Spinal cord (tissue), 10 donors: Measurements from ENCODE around the gene PRIMA1. TPM values are rescaled to one million over a fixed set of nuclear protein-coding genes. Genes with fewer than 3 reads are reported as not detected.
A peak's percentile ranks its signal among the peaks of the same experiment; 100 is the strongest.

ENCODE experiments used
- DNase-seq, 6 donors: peaks; one replicate each; pipeline versions ENCODE4 v3.0.0 to v3.0.0-alpha.2; 2013 to 2015; ENCODE audit warnings: low spot score in 6 of 6, low read depth in 4 of 6
- H3K27ac ChIP-seq: one replicate; pipeline ENCODE4 v1.5.1; 2013; ENCODE audit warnings: low read depth, low read length, control low read depth
- H3K27me3 ChIP-seq: one replicate; pipeline ENCODE4 v1.6.1; 2013; ENCODE audit warnings: low read length; ENCODE audit not compliant: control insufficient read depth, insufficient read depth
- H3K36me3 ChIP-seq: one replicate; pipeline ENCODE4 v1.6.1; 2013; ENCODE audit warnings: low read length; ENCODE audit not compliant: control insufficient read depth, insufficient read depth
- H3K4me1 ChIP-seq: one replicate; pipeline ENCODE4 v1.6.1; 2013; ENCODE audit warnings: low read length; ENCODE audit not compliant: control insufficient read depth, insufficient read depth
- H3K4me3 ChIP-seq: one replicate; pipeline ENCODE4 v1.5.1; 2013; ENCODE audit warnings: low read depth, low read length, control low read depth
- H3K9me3 ChIP-seq: one replicate; pipeline ENCODE4 v1.6.1; 2013; ENCODE audit warnings: low read length; ENCODE audit not compliant: control insufficient read depth, insufficient read depth
- WGBS: methylation state at CpG from one replicate; pipeline ENCODE4 v1.1.5; 2013; ENCODE audit warnings: missing lambda C conversion rate; ENCODE audit not compliant: insufficient coverage; 5-methylcytosine and 5-hydroxymethylcytosine counted together
- polyA plus RNA-seq, 2 donors: library from polyadenylated mRNA; unstranded; fragments of 120-200 nt; gene quantifications; one replicate each; pipeline ENCODE4 v1.2.1, GENCODE V29; 2013; ENCODE audit not compliant: insufficient read length in 2 of 2
- total RNA-seq, 2 donors: library from RNA; depleted of rRNA in 1 of 2; stranded (reverse); fragments of 120-200 nt in 1 of 2; fragments of >200 nt in 1 of 2; gene quantifications; one replicate each; pipeline versions ENCODE4 v1.2.3 to v1.2.4, GENCODE V29; 2013 to 2014
- donor health status: healthy.

Gene PRIMA1
- total and polyA plus RNA-seq, 4 donors = 4.5 to 27.8 (median 12.0) TPM

- H3K4me1 ChIP-seq = peaks cover 82% of the 10 kb centered on the region
- peak overlapping the region; percentile 87 for H3K27ac ChIP-seq
- H3K36me3 ChIP-seq = peaks cover 16% of the 10 kb centered on the region
- H3K27me3 ChIP-seq = no peaks in the 10 kb centered on the region
- DNase-seq = no peak
- H3K9me3 ChIP-seq = no peaks in the 10 kb centered on the region
- WGBS = 83% methylated on average over 15 of the region's 15 CpGs
- no peak overlapping the region for H3K4me3 ChIP-seq
These were observed 41.2 kb downstream of the PRIMA1 start for GRCh38 chr14:93747102-93747501.

- WGBS = 55% methylated on average over 4 of the region's 13 CpGs
- H3K36me3 ChIP-seq = peaks cover 16% of the 10 kb centered on the region
- H3K9me3 ChIP-seq = no peaks in the 10 kb centered on the region
- H3K4me3 ChIP-seq = no peak overlapping the region
- DNase-seq = no peak
- H3K4me1 ChIP-seq = peaks cover 82% of the 10 kb centered on the region
- H3K27me3 ChIP-seq = no peaks in the 10 kb centered on the region
- H3K27ac ChIP-seq = peak overlapping the region; percentile 69
These were observed 42.5 kb downstream of the PRIMA1 start for GRCh38 chr14:93745603-93746273.

DNA sequence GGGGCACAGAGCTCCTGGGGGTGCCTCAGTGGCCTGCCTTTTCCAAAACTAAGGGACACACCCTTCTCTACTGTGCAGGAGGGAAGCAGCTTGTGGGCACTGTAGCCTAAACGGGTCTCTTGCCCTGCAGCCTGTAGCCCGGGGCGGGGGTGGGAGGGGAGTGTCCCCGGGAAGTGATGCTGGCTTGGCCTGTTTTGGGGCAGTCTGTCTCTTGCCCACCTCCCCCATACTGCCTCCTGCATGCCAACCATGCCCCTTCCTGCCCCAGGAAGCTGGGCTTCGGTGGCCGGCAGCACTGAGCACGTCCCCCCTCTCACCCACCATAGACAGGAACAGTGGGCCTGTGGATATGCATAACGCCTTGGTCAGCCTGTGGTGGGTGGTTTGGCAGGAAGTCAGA lies 43.4 kb downstream of the PRIMA1 start:
- no peaks in the 10 kb centered on the region for H3K9me3 ChIP-seq
- H3K27ac ChIP-seq = peak overlapping the region; percentile 69
- peaks cover 16% of the 10 kb centered on the region for H3K36me3 ChIP-seq
- H3K4me1 ChIP-seq = peaks cover 85% of the 10 kb centered on the region
- no peaks in the 10 kb centered on the region for H3K27me3 ChIP-seq
- no peak overlapping the region for H3K4me3 ChIP-seq
- DNase-seq = no peak
- WGBS = no CpG with 5 or more reads among the region's 8 CpGs

GRCh38 chr14:93744176-93744575 lies 44.1 kb downstream of the PRIMA1 start:
- Histone ChIP-seq H3K27ac (peak overlapping the region; percentile 69), H3K27me3 (no peaks in the 10 kb centered on the region), H3K4me3 (no peak overlapping the region), H3K4me1 (peaks cover 79% of the 10 kb centered on the region), H3K9me3 (no peaks in the 10 kb centered on the region), H3K36me3 (peaks cover 16% of the 10 kb centered on the region)
- 74% methylated on average over 9 of the region's 14 CpGs for WGBS
- DNase-seq = peak in 1 of 6 donors; percentile 31

GRCh38 chr14:93743270-93744060 lies 44.8 kb downstream of the PRIMA1 start:
- no peak for DNase-seq
- H3K4me1 ChIP-seq = peaks cover 72% of the 10 kb centered on the region
- no peak overlapping the region for H3K4me3 ChIP-seq
- H3K9me3 ChIP-seq = no peaks in the 10 kb centered on the region
- H3K27me3 ChIP-seq = no peaks in the 10 kb centered on the region
- peaks cover 16% of the 10 kb centered on the region for H3K36me3 ChIP-seq
- peak overlapping the region; percentile 69 for H3K27ac ChIP-seq
- WGBS = 87% methylated on average over 26 of the region's 26 CpGs

DNA sequence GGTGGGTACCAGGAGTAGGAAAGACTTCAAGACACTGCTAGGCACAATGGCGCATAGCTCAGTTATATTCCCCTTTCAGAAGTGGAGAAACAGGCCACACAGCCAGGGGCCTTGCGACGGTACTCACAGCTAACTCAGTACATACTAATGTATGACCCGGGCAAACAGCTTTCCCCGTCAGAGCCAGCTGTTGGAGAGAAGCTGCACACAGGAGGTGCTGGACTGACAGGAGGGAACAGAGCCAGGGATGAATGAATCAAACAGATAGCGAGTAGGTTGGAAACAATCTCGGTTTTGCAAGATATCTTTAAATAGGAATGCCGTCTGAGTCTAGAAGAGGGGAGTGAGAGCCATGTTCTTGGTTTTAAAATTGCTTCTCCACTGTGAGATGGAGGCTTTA lies 45.5 kb downstream of the PRIMA1 start:
- Histone ChIP-seq H3K27ac (no peak overlapping the region), H3K9me3 (no peaks in the 10 kb centered on the region), H3K36me3 (peaks cover 11% of the 10 kb centered on the region), H3K4me3 (no peak overlapping the region), H3K4me1 (peaks cover 68% of the 10 kb centered on the region), H3K27me3 (no peaks in the 10 kb centered on the region)
- no peak for DNase-seq
- 65% methylated on average over 8 of the region's 8 CpGs for WGBS

DNA sequence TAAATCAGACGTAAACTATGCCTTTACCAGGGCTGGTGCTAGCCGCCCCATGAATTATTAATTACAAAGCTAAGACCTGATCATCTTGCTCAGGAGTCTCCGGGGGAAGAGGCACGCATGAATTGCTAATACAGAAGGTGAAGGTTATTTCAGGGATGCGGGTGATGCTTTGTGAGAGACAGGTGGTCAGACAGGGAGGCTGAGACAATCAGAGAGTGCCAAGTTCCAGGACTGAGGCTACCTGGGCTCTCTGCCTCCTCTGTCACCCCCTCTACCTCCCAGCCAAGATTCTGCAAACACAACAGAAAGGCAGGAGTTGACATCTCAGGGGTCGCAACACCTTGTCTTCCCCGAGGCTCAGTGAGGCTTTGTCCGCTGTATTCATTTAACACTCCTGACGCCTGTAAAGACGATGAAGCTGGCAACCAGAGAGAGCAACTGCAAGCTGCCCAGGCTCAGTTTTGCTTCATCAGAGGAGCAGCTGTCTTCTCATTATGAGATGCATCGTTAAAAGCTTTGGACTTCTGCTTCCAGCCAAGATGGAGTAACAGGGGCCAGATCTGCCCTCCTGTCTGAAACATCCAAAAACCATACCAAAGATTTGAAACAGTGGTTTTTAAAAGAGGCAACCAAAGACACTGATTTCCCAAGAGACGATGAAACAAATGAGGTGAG lies 46.6 kb downstream of the PRIMA1 start:
- Histone ChIP-seq H3K9me3 (no peaks in the 10 kb centered on the region), H3K27ac (no peak overlapping the region), H3K4me1 (peaks cover 65% of the 10 kb centered on the region), H3K4me3 (no peak overlapping the region), H3K36me3 (peaks cover 10% of the 10 kb centered on the region), H3K27me3 (no peaks in the 10 kb centered on the region)
- peak in 2 of 6 donors; percentile 55 to 72 for DNase-seq
- WGBS = 50% methylated on average over 9 of the region's 12 CpGs

DNA sequence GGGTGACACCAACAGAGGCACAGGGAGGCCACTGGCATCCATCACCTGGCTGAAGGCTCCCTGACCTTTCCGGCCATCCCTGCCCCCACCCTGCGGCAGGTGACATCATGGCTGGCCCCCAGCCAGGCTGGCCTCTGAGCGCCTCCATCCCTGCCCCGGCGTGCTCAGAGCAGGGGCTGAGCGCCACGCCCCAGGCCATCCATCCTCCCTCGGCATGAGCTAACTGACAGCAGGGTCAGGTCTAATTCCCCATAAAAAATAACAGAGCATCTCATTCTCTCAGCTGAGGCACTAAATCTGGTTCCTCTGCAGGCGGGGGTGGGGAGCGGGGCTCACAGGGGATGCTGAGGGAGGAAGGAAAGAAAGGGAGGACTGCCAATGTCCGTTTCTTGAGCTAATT lies 50.7 kb downstream of the PRIMA1 start:
- no peak for DNase-seq
- no peaks in the 10 kb centered on the region for H3K27me3 ChIP-seq
- H3K4me3 ChIP-seq = no peak overlapping the region
- H3K4me1 ChIP-seq = peaks cover 54% of the 10 kb centered on the region
- 75% methylated on average over 6 of the region's 11 CpGs for WGBS
- peak overlapping the region; percentile 6 for H3K27ac ChIP-seq
- H3K36me3 ChIP-seq = peaks cover 30% of the 10 kb centered on the region
- H3K9me3 ChIP-seq = no peaks in the 10 kb centered on the region

- Histone ChIP-seq H3K4me1 (peaks cover 50% of the 10 kb centered on the region), H3K27ac (no peak overlapping the region)
These were observed 51.8 kb downstream of the PRIMA1 start for GRCh38 chr14:93736378-93737014.

More at GRCh38 chr14:93736378-93737014, 51.8 kb downstream of the PRIMA1 start:
- Histone ChIP-seq H3K4me3 (no peak overlapping the region), H3K27me3 (no peaks in the 10 kb centered on the region), H3K9me3 (no peaks in the 10 kb centered on the region), H3K36me3 (peaks cover 38% of the 10 kb centered on the region)
- 71% methylated on average over 4 of the region's 10 CpGs for WGBS
- no peak for DNase-seq
